HG03378 (cell line): ENCODE results near the gene PPFIA2.
"Not testable (repeated sequence)": the region's sequence is repeated elsewhere in the genome, so short reads cannot be mapped to it uniquely, and the experiment has no call there.

Source experiments
- ATAC-seq: cut with Tn5 transposase; IDR thresholded peaks from one replicate; pipeline ENCODE4 v1.9.1; 2021; ENCODE audit warnings: mild to moderate bottlenecking, moderate library complexity; ENCODE audit not compliant: unreplicated experiment

PPFIA2 gene

DNA sequence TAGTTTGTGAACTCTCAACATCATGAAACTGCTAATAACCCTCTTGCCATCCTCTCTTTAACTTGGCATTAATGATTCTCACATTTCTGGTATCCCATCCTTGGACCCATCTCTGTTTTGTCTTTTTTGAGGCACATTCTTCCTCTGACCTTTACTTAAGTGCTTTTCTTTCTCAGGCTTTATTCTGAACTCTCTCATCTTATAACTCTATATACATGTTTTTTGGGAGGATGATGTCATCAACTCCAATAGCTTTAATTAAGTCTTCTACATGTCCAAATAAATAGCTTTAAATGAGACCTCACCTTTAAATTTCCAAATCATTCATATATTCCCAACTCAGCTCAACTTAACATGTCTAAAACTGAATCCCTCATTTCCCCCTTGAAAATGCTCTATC lies 88.4 kb downstream of the PPFIA2 start:
- no peak for ATAC-seq

DNA sequence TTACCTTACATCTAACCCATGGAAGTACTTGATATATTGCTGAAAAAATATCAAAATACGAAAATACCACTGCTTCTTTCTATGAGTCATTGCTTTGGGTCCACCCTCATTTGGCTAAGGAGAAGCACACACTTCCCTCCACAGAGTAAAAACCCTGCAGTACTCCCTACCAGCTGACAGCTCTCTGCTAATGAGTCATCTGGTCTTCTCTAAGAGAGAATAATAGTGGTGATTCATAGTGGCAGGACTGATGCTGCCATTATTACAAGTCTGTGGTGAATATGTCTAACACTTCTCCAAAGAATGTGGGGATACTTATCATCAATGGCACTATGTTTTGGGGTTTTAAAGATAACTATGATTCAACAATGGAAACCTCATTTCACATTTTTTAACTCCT lies 90.7 kb downstream of the PPFIA2 start:
- ATAC-seq = peak; percentile 96

DNA sequence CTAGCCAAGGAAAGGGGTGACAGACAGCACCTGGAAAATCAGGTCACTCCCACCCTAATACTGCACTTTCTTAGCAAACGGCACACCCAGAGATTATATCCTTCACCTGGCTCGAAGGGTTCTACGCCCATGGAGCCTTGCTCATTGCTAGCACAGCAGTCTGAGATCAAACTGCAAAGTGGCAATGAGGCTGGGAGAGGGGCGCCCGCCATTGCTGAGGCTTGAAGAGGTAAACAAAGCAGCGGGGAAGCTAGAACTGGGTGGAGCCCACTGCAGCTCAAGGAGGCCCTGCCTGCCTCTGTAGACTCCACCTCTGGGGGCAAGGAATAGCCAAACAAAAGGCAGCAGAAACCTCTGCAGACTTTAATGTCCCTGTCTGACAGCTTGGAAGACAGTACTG lies 99.8 kb downstream of the PPFIA2 start:
- ATAC-seq = not testable (repeated sequence)

DNA sequence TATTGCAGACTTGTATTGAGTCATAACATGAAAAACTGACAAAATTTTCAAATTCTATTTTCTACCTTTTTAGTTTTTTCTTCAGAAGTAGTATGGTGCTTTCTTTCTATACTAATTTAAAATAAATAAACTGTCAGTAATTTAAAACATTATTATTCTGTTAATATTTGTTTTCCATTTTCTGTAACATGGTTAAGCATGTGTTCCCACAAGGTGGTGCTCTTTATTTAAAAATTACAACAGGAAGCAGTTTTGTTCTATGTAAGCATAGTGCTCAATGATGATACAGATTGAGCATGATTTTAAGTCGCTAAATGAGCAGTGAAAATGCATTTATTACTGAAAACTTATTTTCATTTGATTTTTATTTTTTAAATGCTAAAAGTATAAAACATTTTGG lies 114.6 kb downstream of the PPFIA2 start:
- ATAC-seq = peak; percentile 84

DNA sequence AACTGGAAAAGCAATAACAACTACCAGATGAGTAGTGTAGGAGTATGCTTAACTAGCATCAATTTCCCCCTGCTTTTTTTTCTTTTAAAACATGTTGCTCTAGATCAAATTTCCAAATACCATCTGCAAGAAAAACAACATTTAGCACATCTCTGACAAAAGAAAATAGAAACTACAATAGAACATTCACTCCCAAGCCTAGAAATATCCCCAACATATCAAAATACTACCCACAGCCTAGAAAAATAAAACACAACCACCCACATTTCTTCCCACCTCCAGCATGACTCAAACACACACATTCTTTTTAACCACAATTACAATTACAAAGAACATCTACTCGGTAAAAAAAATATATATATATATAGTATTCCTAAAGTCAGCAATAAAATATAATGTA lies 120.0 kb downstream of the PPFIA2 start:
- no peak for ATAC-seq

DNA sequence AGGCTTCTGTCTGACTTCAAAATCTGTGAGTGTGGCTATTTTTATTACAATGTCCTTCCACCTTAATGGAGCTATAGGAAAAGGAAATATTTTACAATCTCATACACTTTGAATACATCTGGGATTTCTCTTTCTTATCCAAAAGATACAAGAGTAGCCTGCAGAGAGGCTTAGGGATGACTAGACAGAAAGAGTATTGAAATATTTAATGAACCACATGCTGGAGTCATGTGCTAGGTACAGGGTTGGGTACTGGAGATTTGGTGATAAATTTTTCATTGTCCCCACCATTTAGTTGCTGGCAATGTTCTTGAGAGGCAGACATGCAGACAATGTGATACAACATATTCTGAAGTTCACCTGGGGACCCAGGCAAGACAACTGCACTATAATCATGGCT lies 126.0 kb downstream of the PPFIA2 start:
- no peak for ATAC-seq

DNA sequence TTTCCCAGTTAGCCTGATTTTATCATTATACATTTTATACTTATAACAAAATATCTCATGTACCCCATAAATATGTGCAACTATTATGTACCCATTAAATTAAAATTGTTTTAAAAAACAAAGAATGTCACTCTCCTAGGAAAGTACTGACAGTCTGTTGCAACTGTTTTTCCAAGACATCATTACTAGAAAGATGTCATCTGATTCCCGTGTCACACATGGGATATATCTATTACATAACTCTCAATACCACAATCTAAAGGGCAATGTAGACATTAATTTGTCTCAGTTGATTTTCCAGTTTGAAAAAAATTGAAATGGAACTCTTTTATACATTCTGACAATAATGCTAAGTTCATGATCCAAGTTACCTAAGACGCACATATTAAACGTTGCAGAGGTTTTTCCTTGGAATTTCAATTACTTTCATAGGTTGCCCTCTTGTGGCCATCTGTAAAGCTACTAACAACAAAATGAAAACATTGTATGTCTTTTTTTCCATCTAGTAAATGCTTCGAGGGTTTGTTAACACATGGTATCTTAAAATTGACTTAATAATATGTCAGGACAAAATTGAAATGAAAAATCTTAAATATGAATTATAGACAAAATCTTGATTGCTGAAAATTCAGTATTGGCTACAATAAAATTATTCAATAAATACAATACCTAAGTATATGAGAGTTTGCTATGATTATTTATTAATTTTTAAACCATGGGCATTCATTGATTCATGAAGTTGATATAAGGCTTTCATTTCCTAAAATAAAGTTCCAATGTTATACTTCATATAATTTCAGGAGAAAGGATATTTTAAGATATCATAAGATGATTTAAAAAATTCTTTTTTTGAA lies 131.6 kb downstream of the PPFIA2 start:
- ATAC-seq = no peak

DNA sequence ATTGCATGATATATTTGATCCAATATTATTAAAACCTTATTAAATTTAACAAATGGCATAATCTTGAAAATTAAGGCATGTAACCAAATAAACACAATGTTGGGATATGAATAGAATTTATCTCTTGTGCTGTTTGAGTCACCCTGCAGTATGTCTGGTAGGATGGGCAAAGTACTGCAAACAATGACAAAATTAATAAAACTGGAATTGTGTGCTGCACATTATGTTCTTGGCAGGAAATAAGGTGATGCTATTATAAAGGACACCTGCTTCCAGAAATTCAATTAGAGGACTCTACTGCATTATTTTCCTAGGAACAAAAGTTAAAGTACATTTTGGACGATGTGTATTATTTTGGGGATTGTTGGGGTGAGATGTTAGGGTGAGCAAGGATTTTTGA lies 132.7 kb downstream of the PPFIA2 start:
- ATAC-seq = no peak

DNA sequence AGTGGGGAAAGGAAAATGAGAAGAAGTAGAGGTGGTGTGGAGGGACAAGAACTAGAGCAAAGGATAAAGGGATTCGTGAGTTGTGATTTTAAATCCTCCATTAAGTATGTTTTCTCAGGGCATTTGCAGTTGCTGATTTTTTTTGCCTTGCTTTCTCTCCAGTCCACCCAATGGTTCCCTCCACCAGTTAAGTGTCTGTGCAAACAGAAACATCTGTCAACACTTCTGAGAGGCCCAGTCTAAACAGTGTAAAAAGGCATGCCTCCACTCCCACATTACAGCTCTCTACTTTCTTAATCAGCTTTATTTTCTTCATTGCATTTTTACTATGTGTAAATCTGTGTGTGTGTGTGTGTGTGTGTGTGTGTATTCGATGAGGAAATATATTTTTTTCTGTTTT lies 141.2 kb downstream of the PPFIA2 start:
- ATAC-seq = no peak

DNA sequence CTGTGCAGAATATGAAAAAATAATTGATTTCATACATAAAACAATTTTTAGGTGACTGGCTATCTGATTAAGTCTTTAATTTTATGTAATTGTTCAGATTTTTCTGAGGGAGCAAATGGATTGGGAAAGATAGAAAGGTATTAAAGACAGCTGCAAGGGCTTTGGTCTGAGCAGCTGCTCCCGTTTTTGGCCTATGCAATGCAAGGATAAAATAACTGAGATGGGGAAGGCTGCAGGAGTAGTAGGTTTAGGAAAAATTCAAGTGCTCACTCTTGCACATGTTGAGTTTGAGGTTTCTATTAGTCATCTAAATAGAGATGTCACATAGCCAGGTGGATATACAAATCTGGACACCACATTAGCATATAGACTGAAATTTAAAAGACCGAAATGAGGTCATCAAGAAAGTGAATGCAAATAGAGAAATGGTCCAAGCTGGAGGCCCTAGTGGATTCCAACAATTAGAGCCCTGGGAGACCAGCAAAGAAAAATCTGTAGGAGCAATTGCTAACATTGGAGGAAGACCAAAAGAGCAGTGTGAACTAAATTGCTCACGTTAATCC lies 144.0 kb downstream of the PPFIA2 start:
- no peak for ATAC-seq

DNA sequence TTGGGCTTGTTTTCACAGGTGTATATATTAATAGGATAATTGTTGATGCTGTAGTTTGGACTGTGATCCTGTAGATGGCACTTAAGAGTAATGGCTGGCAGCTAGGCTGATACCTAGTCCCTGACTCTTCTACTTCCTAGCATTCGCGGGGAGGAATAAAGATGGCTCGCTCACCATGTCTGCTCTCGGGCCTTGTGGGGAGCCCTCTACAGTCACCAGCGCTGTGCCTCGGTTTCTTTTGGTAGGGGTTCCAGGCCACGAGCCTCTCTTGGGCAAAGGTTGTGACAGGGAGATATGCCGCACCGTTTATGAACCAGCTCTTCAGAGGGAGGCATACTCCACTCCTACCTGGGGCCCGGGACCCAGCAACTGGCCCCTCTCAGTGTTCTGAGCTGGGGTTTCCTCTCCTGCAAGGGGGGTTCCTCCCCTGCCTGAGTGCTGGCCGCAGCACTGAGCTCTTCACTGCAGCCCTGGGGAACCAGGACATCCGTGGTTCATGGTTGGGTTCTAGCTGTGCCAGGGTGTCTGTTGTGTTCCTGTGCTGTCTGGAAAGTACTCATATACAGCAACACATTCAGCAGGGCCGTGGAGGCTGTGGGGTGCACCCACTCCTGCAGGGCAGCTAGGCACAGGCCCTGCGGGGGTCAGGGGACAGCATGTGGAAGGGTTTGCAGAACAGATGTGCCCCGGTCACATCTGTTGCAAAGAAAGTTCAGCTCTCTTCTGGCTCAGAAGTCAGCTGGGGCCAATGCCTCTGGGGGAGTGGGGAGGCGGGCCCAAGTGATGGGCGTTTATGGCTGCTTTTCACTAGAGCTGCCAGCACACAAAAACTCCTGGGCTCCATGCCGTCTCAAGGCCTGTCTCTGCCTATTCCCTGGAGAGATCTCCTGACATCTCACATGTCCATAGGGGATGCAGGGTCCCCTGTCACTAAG lies 147.9 kb downstream of the PPFIA2 start:
- peak; percentile 80 for ATAC-seq

DNA sequence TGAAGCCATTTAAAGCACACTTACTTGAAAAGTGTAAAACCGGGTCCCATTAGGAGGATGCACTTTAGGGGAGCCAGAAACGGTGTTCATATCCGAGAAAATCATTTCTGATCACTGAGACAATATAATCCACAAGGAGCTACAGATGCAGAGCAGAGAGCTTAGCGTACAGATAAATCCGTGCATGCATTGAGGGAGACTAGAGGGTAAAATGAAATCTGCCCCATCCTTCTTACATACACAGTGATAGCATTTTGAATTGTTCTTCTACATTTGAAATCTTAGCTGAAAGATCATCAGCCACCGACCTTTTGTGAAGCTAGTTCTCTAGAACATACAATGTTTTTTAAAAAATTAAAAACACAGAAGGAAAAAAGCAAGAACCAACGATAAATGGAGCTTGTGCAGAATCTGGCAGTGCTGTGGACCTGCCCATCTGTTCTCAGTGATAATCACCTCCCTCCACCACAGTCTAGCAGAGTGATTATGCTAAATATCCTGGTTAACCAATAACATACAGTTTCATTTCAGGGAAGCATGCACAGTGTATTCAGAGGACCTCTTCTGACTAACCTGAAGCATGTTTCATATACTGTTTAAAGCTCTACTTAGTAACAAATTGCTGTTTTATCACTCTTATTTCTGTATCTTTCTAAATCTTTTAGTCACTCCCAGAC lies 161.1 kb downstream of the PPFIA2 start:
- ATAC-seq = peak; percentile 73

DNA sequence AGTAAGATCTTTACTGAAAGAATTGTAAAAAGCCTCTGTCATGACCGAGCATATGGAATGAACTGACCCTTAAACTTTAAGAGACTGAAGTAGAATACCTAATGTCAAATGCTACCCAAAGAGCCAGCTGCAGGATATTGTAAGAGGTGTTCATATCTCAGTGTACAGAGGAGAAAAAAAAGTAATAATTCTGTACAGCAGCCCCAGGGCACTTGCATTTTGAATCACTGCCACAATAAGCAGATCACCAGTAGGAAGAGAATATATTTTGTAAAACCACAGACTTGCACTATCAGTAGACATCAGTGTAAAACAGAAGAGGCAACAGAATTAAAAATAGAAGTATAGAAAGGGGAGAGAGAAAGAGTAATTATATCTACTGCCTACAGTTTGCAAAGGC lies 162.6 kb downstream of the PPFIA2 start:
- ATAC-seq = no peak

DNA sequence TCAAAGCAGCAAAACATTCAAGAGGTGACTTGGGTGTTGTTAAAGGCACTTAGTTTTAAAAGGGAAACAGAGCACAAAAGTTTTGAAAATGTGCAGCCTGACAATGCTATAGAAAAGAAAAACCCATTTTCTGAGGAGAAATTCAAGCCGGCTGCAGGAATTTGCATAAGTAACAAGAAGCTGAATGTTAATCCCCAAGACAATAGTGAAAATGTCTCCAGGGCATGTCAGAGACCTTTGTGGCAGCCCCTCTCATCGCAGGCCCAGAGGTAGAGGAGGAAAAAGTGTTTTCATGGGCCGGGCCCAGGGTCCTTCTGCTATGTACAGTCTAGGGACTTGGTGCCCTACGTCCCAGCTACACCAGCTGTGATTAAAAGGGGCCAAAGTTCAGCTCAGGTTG lies 167.9 kb downstream of the PPFIA2 start:
- no peak for ATAC-seq

DNA sequence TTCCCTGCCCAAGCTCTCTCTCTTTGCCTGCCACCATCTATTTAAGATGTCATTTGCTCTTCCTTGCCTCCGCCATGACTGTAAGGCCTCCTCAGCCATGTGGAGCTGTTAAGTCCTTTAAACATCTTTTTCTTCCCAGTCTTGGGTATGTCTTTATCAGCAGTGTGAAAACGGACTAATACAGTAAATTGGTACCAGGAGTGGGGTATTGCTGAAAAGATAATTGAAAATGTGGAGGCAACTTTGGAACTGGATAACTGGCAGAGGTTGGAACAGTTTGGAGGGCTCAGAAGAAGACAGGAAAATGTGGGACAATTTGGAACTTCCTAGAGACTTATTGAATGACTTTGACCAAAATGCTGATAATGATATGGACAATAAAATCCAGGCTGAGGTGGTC lies 168.4 kb downstream of the PPFIA2 start:
- ATAC-seq = not testable (repeated sequence)

DNA sequence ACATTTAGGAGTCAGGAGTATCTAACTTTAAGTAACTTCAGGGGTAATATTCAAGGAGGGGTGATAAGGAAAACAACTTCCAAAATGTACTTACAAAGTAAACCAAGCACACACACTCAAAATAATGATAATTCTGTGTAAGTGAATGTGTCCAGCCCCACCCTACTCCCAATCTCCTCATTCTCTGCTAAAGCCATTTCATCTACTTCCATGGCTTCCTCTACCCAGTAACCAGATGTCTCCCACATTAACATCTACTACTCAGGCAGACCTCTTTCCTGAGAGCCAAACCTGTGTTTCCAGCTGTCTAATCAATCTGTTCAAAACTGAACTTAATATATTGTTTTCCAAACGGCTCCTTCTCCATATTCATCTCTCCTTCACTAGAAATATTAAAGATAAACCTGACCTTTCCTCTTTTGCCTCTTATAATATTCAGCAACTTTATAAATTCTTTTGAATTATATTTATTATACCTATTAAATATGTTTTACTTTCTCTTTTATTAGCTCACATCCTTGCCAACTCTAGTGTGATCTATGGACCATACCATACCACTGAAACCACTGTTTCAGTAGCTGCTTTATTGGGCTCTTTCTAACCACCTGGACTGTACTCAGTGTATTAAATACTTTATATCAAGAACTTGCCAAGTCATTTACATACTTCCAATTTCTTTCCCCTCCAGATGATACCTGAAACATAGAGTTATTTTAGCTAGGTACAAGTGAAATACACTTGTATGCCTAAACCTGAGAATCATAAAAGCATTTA lies 170.7 kb downstream of the PPFIA2 start:
- ATAC-seq = no peak

DNA sequence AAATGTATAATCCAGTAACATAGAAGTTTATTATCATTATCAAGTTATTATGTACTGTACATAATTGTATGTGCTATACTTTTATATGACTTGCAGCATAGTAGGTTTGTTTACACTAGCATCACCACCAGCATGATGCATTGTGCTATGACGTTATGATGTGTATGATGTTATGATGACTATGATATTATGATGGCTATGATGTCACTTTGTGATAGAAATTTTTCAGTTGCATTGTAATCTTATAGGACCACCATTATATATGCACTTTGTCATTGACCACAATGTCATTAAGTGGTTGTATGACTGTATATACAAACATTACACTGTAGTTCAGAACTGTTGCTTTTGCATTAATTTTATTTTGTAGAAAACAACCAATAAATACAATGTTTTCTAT lies 173.4 kb downstream of the PPFIA2 start:
- no peak for ATAC-seq

DNA sequence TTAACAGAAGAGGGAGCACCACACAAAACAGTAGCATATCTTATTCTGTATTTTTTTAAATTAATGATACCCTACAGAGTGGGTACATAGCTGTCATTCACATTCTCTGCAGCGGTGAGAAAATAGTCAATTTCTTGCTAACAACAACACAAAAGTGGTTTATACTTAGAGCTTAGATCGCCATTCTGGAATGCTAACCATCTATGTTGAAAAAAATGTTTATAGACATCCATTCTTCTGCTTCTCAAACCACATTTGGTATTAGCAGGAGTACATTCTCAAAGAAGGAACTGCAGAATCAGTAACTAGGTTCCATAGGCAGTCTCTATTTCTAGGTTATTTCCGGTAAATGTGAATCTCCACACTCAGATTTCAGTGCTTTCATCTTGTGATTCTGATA lies 185.9 kb downstream of the PPFIA2 start:
- no peak for ATAC-seq

DNA sequence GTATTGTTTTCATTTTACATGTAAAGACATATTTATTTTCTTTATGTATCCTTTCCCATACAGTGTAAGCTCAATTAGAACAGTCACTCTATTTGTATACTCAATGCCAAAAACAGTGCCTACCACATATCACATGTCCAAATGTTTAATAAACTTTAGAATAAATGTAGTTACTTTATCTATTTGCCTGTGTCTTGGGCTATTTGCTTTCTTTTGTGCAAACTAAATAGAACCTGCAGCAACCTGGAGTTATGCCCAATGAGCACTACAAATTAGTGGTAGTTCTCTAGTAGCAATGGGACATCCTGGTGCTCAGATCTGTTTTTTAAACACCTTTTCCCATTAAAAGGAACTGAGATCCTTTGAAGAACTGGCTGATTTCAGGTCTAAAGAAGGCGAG lies 186.7 kb downstream of the PPFIA2 start:
- ATAC-seq = no peak

DNA sequence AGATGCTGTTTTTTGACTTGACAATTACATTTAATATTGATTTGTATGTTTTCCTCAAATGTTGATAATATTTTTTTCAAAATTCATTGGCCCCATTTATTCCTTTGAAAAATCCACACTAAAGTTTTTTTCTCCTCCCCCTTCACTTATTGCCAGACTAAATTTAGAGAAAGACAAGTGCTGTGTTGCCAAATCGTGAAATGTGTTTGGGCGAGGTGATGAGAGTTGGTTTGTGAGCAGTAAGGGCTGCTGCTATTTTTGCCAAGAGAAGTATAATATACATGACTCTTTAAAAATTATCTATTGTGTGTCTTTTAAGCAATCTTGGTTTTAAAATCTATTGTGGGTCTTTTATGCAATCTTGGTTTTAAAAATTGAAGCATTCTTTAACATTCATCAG lies 188.9 kb downstream of the PPFIA2 start:
- ATAC-seq = no peak
